H9 (cell line): ENCODE data around the gene LRP1. TPM values are rescaled to one million over a fixed set of nuclear protein-coding genes. Genes with fewer than 3 reads are reported as not detected.
A peak's percentile ranks its signal among the peaks of the same experiment; 100 is the strongest.

Experiments
- DNase-seq: peaks from one replicate; pipeline ENCODE4 v3.0.0-alpha.2; 2017
- H2AFZ ChIP-seq: one replicate; pipeline ENCODE4 v1.6.1; 2013; ENCODE audit warnings: mild to moderate bottlenecking, low read length, control low read depth, moderate library complexity
- H2AK5ac ChIP-seq: 2 replicates; pipeline ENCODE4 v1.6.1; 2013; ENCODE audit warnings: low read length, control low read depth, mixed read lengths; ENCODE audit not compliant: insufficient read length
- H2BK120ac ChIP-seq: one replicate; pipeline ENCODE4 v1.6.1; 2013; ENCODE audit warnings: low read depth, mild to moderate bottlenecking, low read length, control low read depth, inconsistent platforms; ENCODE audit not compliant: poor library complexity, severe bottlenecking
- H2BK12ac ChIP-seq: 2 replicates; pipeline ENCODE4 v1.6.1; 2013; ENCODE audit warnings: low read length, control low read depth, mixed read lengths, low read depth; ENCODE audit not compliant: insufficient read length
- H2BK15ac ChIP-seq: 2 replicates; pipeline ENCODE4 v1.6.1; 2013; ENCODE audit warnings: low read depth, low read length, control low read depth
- H2BK20ac ChIP-seq: one replicate; pipeline ENCODE4 v1.6.1; 2013; ENCODE audit warnings: low read depth, mild to moderate bottlenecking, low read length, control low read depth, inconsistent platforms; ENCODE audit not compliant: poor library complexity, severe bottlenecking
- H2BK5ac ChIP-seq: 2 replicates; pipeline ENCODE4 v1.6.1; 2013; ENCODE audit warnings: low read length, control low read depth, mixed read lengths; ENCODE audit not compliant: insufficient read length
- H3K14ac ChIP-seq: 2 replicates; pipeline ENCODE4 v1.6.1; 2013; ENCODE audit warnings: low read length, control low read depth; ENCODE audit not compliant: insufficient read depth
- H3K18ac ChIP-seq: 2 replicates; pipeline ENCODE4 v1.6.1; 2013; ENCODE audit warnings: low read depth, mild to moderate bottlenecking, mixed read lengths, low read length, control low read depth; ENCODE audit not compliant: insufficient read length
- H3K23ac ChIP-seq: 2 replicates; pipeline ENCODE4 v1.6.1; 2013; ENCODE audit warnings: low read length, control low read depth, mixed read lengths, low read depth; ENCODE audit not compliant: insufficient read length
- H3K23me2 ChIP-seq: 2 replicates; pipeline ENCODE4 v1.6.1; 2013; ENCODE audit warnings: low read depth, mild to moderate bottlenecking, mixed read lengths, low read length, control low read depth; ENCODE audit not compliant: insufficient read length, poor library complexity, severe bottlenecking
- H3K27ac ChIP-seq: 2 replicates; pipeline ENCODE4 v1.5.1; 2013; ENCODE audit warnings: low read length, control low read depth, mixed read lengths, low read depth; ENCODE audit not compliant: insufficient read length
- H3K27me3 ChIP-seq: 2 replicates; pipeline ENCODE4 v1.6.1; 2013; ENCODE audit warnings: low read length, control low read depth, inconsistent platforms; ENCODE audit not compliant: insufficient read depth
- H3K4ac ChIP-seq: 2 replicates; pipeline ENCODE4 v1.6.1; 2013; ENCODE audit warnings: low read depth, mild to moderate bottlenecking, control low read depth, inconsistent platforms, low read length, moderate library complexity
- H3K4me1 ChIP-seq: 2 replicates; pipeline ENCODE4 v1.6.1; 2013; ENCODE audit warnings: low read length, control low read depth, inconsistent platforms; ENCODE audit not compliant: insufficient read depth
- H3K4me2 ChIP-seq: 2 replicates; pipeline ENCODE4 v1.6.1; 2013; ENCODE audit warnings: low read length, control low read depth, mixed read lengths; ENCODE audit not compliant: insufficient read length, insufficient read depth
- H3K56ac ChIP-seq: 2 replicates; pipeline ENCODE4 v1.6.1; 2013; ENCODE audit warnings: low read depth, mild to moderate bottlenecking, mixed read lengths, low read length, control low read depth; ENCODE audit not compliant: insufficient read length
- H3K79me1 ChIP-seq: 2 replicates; pipeline ENCODE4 v1.6.1; 2013; ENCODE audit warnings: low read depth, mild to moderate bottlenecking, moderate library complexity, low read length, control low read depth, inconsistent platforms; ENCODE audit not compliant: insufficient read depth, poor library complexity, severe bottlenecking
- H3K79me2 ChIP-seq: 2 replicates; pipeline ENCODE4 v1.6.1; 2013; ENCODE audit warnings: low read length, control low read depth, inconsistent platforms; ENCODE audit not compliant: insufficient read depth
- H3K9ac ChIP-seq: 2 replicates; pipeline ENCODE4 v1.6.1; 2013; ENCODE audit warnings: low read length, control low read depth, mixed read lengths; ENCODE audit not compliant: insufficient read length; ENCODE audit errors: extremely low read depth
- H3K9me3 ChIP-seq: one replicate; pipeline ENCODE4 v1.6.1; 2013; ENCODE audit warnings: low read depth, low read length, inconsistent platforms; ENCODE audit not compliant: control insufficient read depth
- H3T11ph ChIP-seq: one replicate; pipeline ENCODE4 v1.6.1; 2013; ENCODE audit warnings: mild to moderate bottlenecking, low read length, control low read depth, inconsistent platforms
- H4K20me1 ChIP-seq: one replicate; pipeline ENCODE4 v1.6.1; 2013; ENCODE audit not compliant: control insufficient read depth, insufficient read length, insufficient read depth
- H4K5ac ChIP-seq: 2 replicates; pipeline ENCODE4 v1.6.1; 2013; ENCODE audit warnings: low read depth, mild to moderate bottlenecking, mixed read lengths, low read length, control low read depth; ENCODE audit not compliant: insufficient read length
- H4K8ac ChIP-seq: replicated peaks from 2 replicates; pipeline ENCODE4 v1.6.1; 2013; ENCODE audit warnings: low read length, control low read depth, mixed read lengths, low read depth; ENCODE audit not compliant: insufficient read length
- H4K91ac ChIP-seq: 2 replicates; pipeline ENCODE4 v1.6.1; 2013; ENCODE audit warnings: low read depth, mild to moderate bottlenecking, moderate library complexity, mixed read lengths, low read length, control low read depth; ENCODE audit not compliant: insufficient read length
- H3K27ac Mint-ChIP-seq, 3 experiments: 2 replicates in 2 of 3; 3 replicates in 1 of 3; pipeline ENCODE4 v1.8.0; 2020 to 2021; ENCODE audit warnings: mixed read lengths in 3 of 3, mild to moderate bottlenecking in 1 of 3, moderate library complexity in 1 of 3
- H3K27me3 Mint-ChIP-seq: 2 replicates; pipeline ENCODE4 v1.8.0; 2021; ENCODE audit warnings: low read depth, mild to moderate bottlenecking, moderate library complexity, mixed read lengths
- H3K36me3 Mint-ChIP-seq, 3 experiments: 2 replicates in 2 of 3; 3 replicates in 1 of 3; pipeline ENCODE4 v1.8.0; 2020 to 2021; ENCODE audit warnings: low read depth in 3 of 3, mixed read lengths in 3 of 3; ENCODE audit not compliant: insufficient read depth in 1 of 3
- H3K4me1 Mint-ChIP-seq, 2 experiments: 2 replicates each; pipeline ENCODE4 v1.8.0; 2020; ENCODE audit warnings: mixed read lengths in 2 of 2
- H3K4me3 Mint-ChIP-seq, 2 experiments: 2 replicates in 1 of 2; 3 replicates in 1 of 2; pipeline ENCODE4 v1.8.0; 2020 to 2021; ENCODE audit warnings: mild to moderate bottlenecking in 2 of 2, mixed read lengths in 2 of 2, moderate library complexity in 1 of 2
- H3K9me3 Mint-ChIP-seq, 2 experiments: 2 replicates in 1 of 2; 3 replicates in 1 of 2; pipeline ENCODE4 v1.8.0; 2020; ENCODE audit warnings: mild to moderate bottlenecking in 2 of 2, mixed read lengths in 2 of 2, moderate library complexity in 1 of 2
- WGBS: extraction: QIAGEN DNeasy Blood & Tissue Kit; methylation state at CpG from one replicate; pipeline ENCODE4 v1.1.7; 2013; ENCODE audit warnings: missing lambda C conversion rate, low lambda C conversion rate, mixed read lengths; ENCODE audit not compliant: insufficient read length; ENCODE audit errors: extremely low coverage; 5-methylcytosine and 5-hydroxymethylcytosine counted together
- total RNA-seq: library from RNA; stranded (reverse); gene quantifications from 2 replicates; pipeline ENCODE4 v1.2.1, GENCODE V29; 2021
- TF ChIP-seq, protein P1 (sequence below): fragments of 200-600 bp; sonication (generic); conservative IDR thresholded peaks from 3 replicates; pipeline ENCODE4 v1.8.0; 2021; ENCODE audit warnings: antibody characterized with exemption, mild to moderate bottlenecking

Gene LRP1
- total RNA-seq, 1 experiment from 2014 or later = 115 TPM

DNA sequence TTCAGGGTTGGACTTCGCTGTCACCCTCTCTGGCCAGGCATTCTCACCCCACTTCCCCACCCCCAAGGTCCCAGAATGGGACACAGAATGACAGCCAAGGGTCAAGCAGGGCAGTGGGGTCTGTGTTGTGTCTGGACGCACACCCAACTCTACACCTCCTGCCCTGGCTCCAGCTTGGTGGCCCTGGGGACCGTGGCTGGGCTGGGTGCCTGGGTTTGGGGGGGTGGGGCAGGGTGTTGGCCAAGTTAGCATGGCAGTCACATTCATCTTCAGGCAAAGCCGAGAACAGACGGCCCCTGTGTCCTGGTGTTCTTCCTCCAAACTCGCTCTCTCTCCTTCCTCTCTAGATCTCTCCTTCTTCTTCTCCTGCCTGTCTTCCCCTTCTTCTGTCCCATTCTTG lies 5.6 kb downstream of the LRP1 start:
- WGBS = no CpG with 5 or more reads among the region's 6 CpGs
- no peak overlapping the region for H2BK12ac ChIP-seq
- peak overlapping the region; percentile 13 for H3K4me2 ChIP-seq
- H2BK120ac ChIP-seq = no peak overlapping the region
- no peak overlapping the region for H2BK5ac ChIP-seq
- no peak overlapping the region for H4K5ac ChIP-seq
- no peak overlapping the region for H3K9ac ChIP-seq
- H3K4me3 Mint-ChIP-seq = peak overlapping the region in 1 of 2 experiments; percentile 28; a peak in 2 of 5 replicates
- no peak overlapping the region for H3T11ph ChIP-seq
- no peak for DNase-seq
- no peak overlapping the region for H2BK20ac ChIP-seq
- no peak overlapping the region for H4K8ac ChIP-seq
- no peak overlapping the region for H3K27ac ChIP-seq
- TF ChIP-seq, protein P1, sequence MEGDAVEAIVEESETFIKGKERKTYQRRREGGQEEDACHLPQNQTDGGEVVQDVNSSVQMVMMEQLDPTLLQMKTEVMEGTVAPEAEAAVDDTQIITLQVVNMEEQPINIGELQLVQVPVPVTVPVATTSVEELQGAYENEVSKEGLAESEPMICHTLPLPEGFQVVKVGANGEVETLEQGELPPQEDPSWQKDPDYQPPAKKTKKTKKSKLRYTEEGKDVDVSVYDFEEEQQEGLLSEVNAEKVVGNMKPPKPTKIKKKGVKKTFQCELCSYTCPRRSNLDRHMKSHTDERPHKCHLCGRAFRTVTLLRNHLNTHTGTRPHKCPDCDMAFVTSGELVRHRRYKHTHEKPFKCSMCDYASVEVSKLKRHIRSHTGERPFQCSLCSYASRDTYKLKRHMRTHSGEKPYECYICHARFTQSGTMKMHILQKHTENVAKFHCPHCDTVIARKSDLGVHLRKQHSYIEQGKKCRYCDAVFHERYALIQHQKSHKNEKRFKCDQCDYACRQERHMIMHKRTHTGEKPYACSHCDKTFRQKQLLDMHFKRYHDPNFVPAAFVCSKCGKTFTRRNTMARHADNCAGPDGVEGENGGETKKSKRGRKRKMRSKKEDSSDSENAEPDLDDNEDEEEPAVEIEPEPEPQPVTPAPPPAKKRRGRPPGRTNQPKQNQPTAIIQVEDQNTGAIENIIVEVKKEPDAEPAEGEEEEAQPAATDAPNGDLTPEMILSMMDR = no peak
- H3K23me2 ChIP-seq = peaks cover 3% of the 10 kb centered on the region
- no peaks in the 10 kb centered on the region for H4K20me1 ChIP-seq
- peaks cover 71 to 77% of the 10 kb centered on the region in 2 experiments for H3K4me1 Mint-ChIP-seq
- H2BK15ac ChIP-seq = no peak overlapping the region
- H2AFZ ChIP-seq = no peak overlapping the region
- no peaks in the 10 kb centered on the region for H3K27me3 Mint-ChIP-seq
- no peaks in the 10 kb centered on the region for H3K27me3 ChIP-seq
- no peaks in the 10 kb centered on the region for H3K9me3 Mint-ChIP-seq
- H3K14ac ChIP-seq = peak overlapping the region; percentile 60; the same call in 1 of the 2 replicates
- H4K91ac ChIP-seq = no peak overlapping the region
- H3K56ac ChIP-seq = no peak overlapping the region
- H3K23ac ChIP-seq = no peak overlapping the region
- no peak overlapping the region for H2AK5ac ChIP-seq
- peaks cover 15% of the 10 kb centered on the region for H3K79me1 ChIP-seq
- H3K79me2 ChIP-seq = peaks cover 26% of the 10 kb centered on the region; the same call in 1 of the 2 replicates
- H3K9me3 ChIP-seq = no peaks in the 10 kb centered on the region
- peaks cover 31% of the 10 kb centered on the region for H3K4me1 ChIP-seq
- no peak overlapping the region for H3K18ac ChIP-seq
- no peak overlapping the region for H3K4ac ChIP-seq
- H3K27ac Mint-ChIP-seq = peak overlapping the region; percentile 61 to 96 (median 94); a peak in 6 of 7 replicates
- peaks cover 0 to 20% (median 7%) of the 10 kb centered on the region in 3 experiments; a peak in 5 of 7 replicates for H3K36me3 Mint-ChIP-seq
